CD4-positive, alpha-beta T cell treated with Interleukin-1 beta for 1 hour (primary cell): ENCODE data around the gene ZBTB2.
"Not testable (repeated sequence)": the region's sequence is repeated elsewhere in the genome, so short reads cannot be mapped to it uniquely, and the experiment has no call there.

Experiments
- DNase-seq, 2 donors: peaks; one replicate each; pipeline ENCODE4 v3.0.0-alpha.2; 2020 to 2022

ZBTB2 gene

GRCh38 chr6:151325075-151326050, 66.0 kb downstream of the ZBTB2 start:
- DNase-seq, result peak; percentile 16 to 17

- no peak for DNase-seq
These were observed 66.9 kb downstream of the ZBTB2 start for GRCh38 chr6:151324488-151324825.

- DNase-seq, result peak; percentile 60 to 71
These were observed 67.4 kb downstream of the ZBTB2 start for GRCh38 chr6:151323791-151324487.

GRCh38 chr6:151322570-151322969, 68.8 kb downstream of the ZBTB2 start:
- no peak for DNase-seq

- no peak for DNase-seq
These were observed 69.9 kb downstream of the ZBTB2 start for GRCh38 chr6:151321438-151321837.

GRCh38 chr6:151320140-151320539, 71.2 kb downstream of the ZBTB2 start:
- DNase-seq, result no peak

- no peak for DNase-seq
These were observed 73.4 kb downstream of the ZBTB2 start for GRCh38 chr6:151317995-151318365.

- DNase-seq, result no peak
These were observed 74.0 kb downstream of the ZBTB2 start for GRCh38 chr6:151317103-151317994.

GRCh38 chr6:151315661-151316060, 75.7 kb downstream of the ZBTB2 start:
- not testable (repeated sequence) for DNase-seq
